H1 (cell line): ENCODE results near the gene SPAG5. TPM values are rescaled to one million over a fixed set of nuclear protein-coding genes. Genes with fewer than 3 reads are reported as not detected.

ENCODE experiments used
- CTCF ChIA-PET: fragments of 300-600 bp; sonication (Branson Sonifier 250); formaldehyde crosslinking; loops from one replicate; lab custom pipeline; 2021; ENCODE audit not compliant: partially characterized antibody; lab: Charles Lee
- POLR2A ChIA-PET: fragments of 300-600 bp; sonication (Branson Sonifier 250); formaldehyde crosslinking; loops from one replicate; lab custom pipeline; 2021; ENCODE audit warnings: inconsistent platforms; ENCODE audit not compliant: partially characterized antibody; lab: Charles Lee
- DNase-seq, 2 experiments: peaks; one replicate each; pipeline versions ENCODE4 v3.0.0 to v3.0.0-alpha.2; 2010 to 2022; ENCODE audit warnings: low spot score in 2 of 2, low read depth in 1 of 2, mixed read lengths in 1 of 2
- FAIRE-seq: peaks from 2 replicates; lab custom pipeline; 2011; peaks lifted over from hg19 to GRCh38; lab: Jason Lieb, UNC
- H2AFZ ChIP-seq: 2 replicates; pipeline ENCODE4 v1.8.1; 2012; ENCODE audit warnings: low read length, inconsistent platforms
- H2AK5ac ChIP-seq: 2 replicates; pipeline ENCODE4 v1.6.1; 2013; ENCODE audit warnings: low read depth, low read length
- H2BK120ac ChIP-seq: replicated peaks from 2 replicates; pipeline ENCODE3; 2013; ENCODE audit warnings: low read depth, low read length, inconsistent platforms
- H2BK12ac ChIP-seq: 2 replicates; pipeline ENCODE4 v1.6.1; 2013; ENCODE audit warnings: low read depth, low read length
- H2BK15ac ChIP-seq: 2 replicates; pipeline ENCODE4 v1.6.1; 2013; ENCODE audit warnings: low read length
- H2BK20ac ChIP-seq: 2 replicates; pipeline ENCODE4 v1.6.1; 2013; ENCODE audit warnings: low read length
- H2BK5ac ChIP-seq: 2 replicates; pipeline ENCODE4 v1.6.1; 2013; ENCODE audit warnings: low read depth, low read length
- H3K14ac ChIP-seq: 2 replicates; pipeline ENCODE4 v1.6.1; 2013; ENCODE audit warnings: inconsistent platforms; ENCODE audit not compliant: insufficient read length
- H3K18ac ChIP-seq: 2 replicates; pipeline ENCODE4 v1.6.1; 2013; ENCODE audit warnings: low read length; ENCODE audit errors: extremely low read depth
- H3K23ac ChIP-seq: 2 replicates; pipeline ENCODE4 v1.6.1; 2013; ENCODE audit warnings: inconsistent platforms; ENCODE audit not compliant: insufficient read length
- H3K23me2 ChIP-seq: 2 replicates; pipeline ENCODE4 v1.6.1; 2013; ENCODE audit warnings: low read depth, low read length
- H3K27ac ChIP-seq: 2 replicates; pipeline ENCODE4 v1.6.1; 2011; ENCODE audit warnings: low read depth, low read length, inconsistent platforms
- H3K27me3 ChIP-seq, 4 experiments: replicated peaks in 1 of 4; 1 replicate in 1 of 4; 2 replicates in 3 of 4; pipeline versions ENCODE4 v1.6.1 to v1.8.1; 2011 to 2013; ENCODE audit warnings: low read length in 3 of 4, mild to moderate bottlenecking in 3 of 4, inconsistent platforms in 2 of 4, mixed read lengths in 2 of 4, moderate library complexity in 1 of 4; ENCODE audit not compliant: control insufficient read depth in 3 of 4, insufficient read depth in 3 of 4; ENCODE audit errors: extremely low read depth in 1 of 4
- H3K36me3 ChIP-seq, 4 experiments: 2 replicates each; pipeline versions ENCODE4 v1.6.1 to v1.8.1; 2011 to 2013; ENCODE audit warnings: mild to moderate bottlenecking in 4 of 4, low read length in 3 of 4, moderate library complexity in 2 of 4, control low read depth in 1 of 4, inconsistent platforms in 1 of 4; ENCODE audit not compliant: insufficient read depth in 4 of 4, control insufficient read depth in 2 of 4
- H3K4ac ChIP-seq: replicated peaks from 2 replicates; pipeline ENCODE3; 2013; ENCODE audit warnings: low read length, low read depth, mixed read lengths, inconsistent platforms; ENCODE audit not compliant: insufficient read length
- H3K4me1 ChIP-seq, 4 experiments: replicated peaks in 1 of 4; 1 replicate in 1 of 4; 2 replicates in 3 of 4; pipeline versions ENCODE4 v1.6.1 to v1.8.1; 2011 to 2013; ENCODE audit warnings: low read length in 3 of 4, inconsistent platforms in 2 of 4, mixed read lengths in 1 of 4; ENCODE audit not compliant: insufficient read depth in 4 of 4, control insufficient read depth in 3 of 4
- H3K4me2 ChIP-seq, 2 experiments: 2 replicates each; pipeline versions ENCODE4 v1.6.1 to v1.8.1; 2011 to 2013; ENCODE audit warnings: low read depth in 2 of 2, low read length in 2 of 2, control low read depth in 1 of 2, inconsistent platforms in 1 of 2, mild to moderate bottlenecking in 1 of 2; ENCODE audit not compliant: insufficient read depth in 1 of 2
- H3K4me3 ChIP-seq, 4 experiments: fragments of 200-600, 300-600 bp in 1 of 4; sonication (generic), shearing (Covaris generic), sonication (Bioruptor Twin) in 1 of 4; 2 replicates each; pipeline versions ENCODE4 v1.5.1 to v1.8.1; 2011 to 2016; ENCODE audit warnings: low read length in 4 of 4, low read depth in 3 of 4, control low read depth in 2 of 4, inconsistent platforms in 2 of 4, mild to moderate bottlenecking in 2 of 4, mixed read lengths in 1 of 4, moderate library complexity in 1 of 4; ENCODE audit not compliant: insufficient read depth in 2 of 4; ENCODE audit errors: extremely low read depth in 1 of 4
- H3K56ac ChIP-seq: replicated peaks from 2 replicates; pipeline ENCODE3; 2013; ENCODE audit warnings: low read depth, mild to moderate bottlenecking, mixed read lengths, low read length, inconsistent platforms; ENCODE audit not compliant: insufficient read length
- H3K79me1 ChIP-seq: 2 replicates; pipeline ENCODE4 v1.6.1; 2013; ENCODE audit warnings: low read depth, low read length, control low read depth
- H3K79me2 ChIP-seq, 2 experiments: 2 replicates each; pipeline versions ENCODE4 v1.6.1 to v1.8.1; 2012 to 2013; ENCODE audit warnings: low read length in 2 of 2, mild to moderate bottlenecking in 2 of 2, inconsistent platforms in 1 of 2; ENCODE audit not compliant: insufficient read depth in 2 of 2, control insufficient read depth in 1 of 2
- H3K9ac ChIP-seq, 4 experiments: replicated peaks in 1 of 4; 1 replicate in 1 of 4; 2 replicates in 3 of 4; pipeline versions ENCODE4 v1.6.1 to v1.8.1; 2011 to 2013; ENCODE audit warnings: low read depth in 3 of 4, low read length in 3 of 4, control low read depth in 2 of 4, mild to moderate bottlenecking in 2 of 4, moderate library complexity in 2 of 4, inconsistent platforms in 1 of 4; ENCODE audit errors: extremely low read depth in 1 of 4
- H3K9me3 ChIP-seq, 2 experiments: 2 replicates each; pipeline versions ENCODE4 v1.6.1 to v1.8.1; 2012 to 2013; ENCODE audit warnings: mild to moderate bottlenecking in 2 of 2, moderate library complexity in 2 of 2, control low read depth in 1 of 2, inconsistent platforms in 1 of 2, low read depth in 1 of 2, low read length in 1 of 2, mixed read lengths in 1 of 2; ENCODE audit not compliant: insufficient read depth in 2 of 2
- H4K20me1 ChIP-seq, 2 experiments: replicated peaks in 1 of 2; 2 replicates each; pipeline versions ENCODE3 to v1.8.1; 2011 to 2013; ENCODE audit warnings: inconsistent platforms in 2 of 2, low read length in 2 of 2, mild to moderate bottlenecking in 1 of 2; ENCODE audit not compliant: insufficient read depth in 2 of 2, control insufficient read depth in 1 of 2
- H4K5ac ChIP-seq: 2 replicates; pipeline ENCODE4 v1.6.1; 2013; ENCODE audit warnings: low read length, low read depth, mixed read lengths, inconsistent platforms; ENCODE audit not compliant: insufficient read length
- H4K8ac ChIP-seq: 2 replicates; pipeline ENCODE4 v1.8.0; 2013; ENCODE audit warnings: mild to moderate bottlenecking, moderate library complexity, low read length, inconsistent platforms; ENCODE audit not compliant: insufficient read depth; ENCODE audit errors: extremely low read depth
- H4K91ac ChIP-seq: replicated peaks from 2 replicates; pipeline ENCODE3; 2013; ENCODE audit warnings: low read length, mixed read lengths, inconsistent platforms; ENCODE audit not compliant: insufficient read length
- BRCA1 ChIP-seq: IDR thresholded peaks from 2 replicates; pipeline ENCODE4 v1.6.1; 2012; ENCODE audit warnings: low read depth, low read length, improper control_type of control experiment
- CBX8 ChIP-seq: fragments of 300-800, 300-1000 bp; sonication (generic); IDR thresholded peaks from 2 replicates; pipeline ENCODE4 v1.7.1; 2016; ENCODE audit warnings: low read depth, low read length, borderline replicate concordance
- CEBPB ChIP-seq: IDR thresholded peaks from 2 replicates; pipeline ENCODE4 v1.6.1; 2012; ENCODE audit warnings: low read depth, low read length
- CHD1 ChIP-seq: IDR thresholded peaks from 2 replicates; pipeline ENCODE4 v1.6.1; 2012; ENCODE audit warnings: low read depth, low read length, improper control_type of control experiment
- KDM5A ChIP-seq: fragments of 200-600 bp; IDR thresholded peaks from 2 replicates; pipeline ENCODE4 v1.7.1; 2012; ENCODE audit warnings: mild to moderate bottlenecking, low read length, inconsistent platforms, mixed read lengths
- MAFK ChIP-seq: IDR thresholded peaks from 2 replicates; pipeline ENCODE4 v1.6.1; 2012; ENCODE audit warnings: low read depth, mild to moderate bottlenecking, improper control_type of control experiment, low read length
- RNF2 ChIP-seq: fragments of 200-900, 300-1000 bp; sonication (generic); IDR thresholded peaks from 2 replicates; pipeline ENCODE4 v1.7.1; 2016; ENCODE audit warnings: borderline replicate concordance, low read depth, mild to moderate bottlenecking, antibody characterized with exemption, low read length; ENCODE audit not compliant: poor library complexity, severe bottlenecking; ENCODE audit errors: missing control alignments
- SRF ChIP-seq: IDR thresholded peaks from 2 replicates; pipeline ENCODE4 v1.6.1; 2011; ENCODE audit warnings: mild to moderate bottlenecking, low read depth, low read length, moderate library complexity
- WGBS, 2 experiments: shearing (Covaris generic) in 1 of 2; methylation state at CpG; one replicate each; pipeline versions ENCODE4 v1.1.6 to v1.1.7; 2013 to 2015; ENCODE audit warnings: low lambda C conversion rate in 2 of 2, mixed read lengths in 2 of 2, inconsistent platforms in 1 of 2, low coverage in 1 of 2, missing lambda C conversion rate in 1 of 2; ENCODE audit not compliant: insufficient replicate concordance in 2 of 2, insufficient coverage in 1 of 2, insufficient read length in 1 of 2; ENCODE audit errors: extremely low coverage in 1 of 2, missing lambda C conversion rate in 1 of 2; 5-methylcytosine and 5-hydroxymethylcytosine counted together
- polyA plus RNA-seq, 7 experiments: library from polyadenylated mRNA; depleted of rRNA in 3 of 7; stranded (reverse) in 5 of 7; unstranded in 2 of 7; fragments of >200 nt in 5 of 7; fragments of 200-250 nt in 2 of 7; gene quantifications; 1 replicate in 5 of 7; 2 replicates in 1 of 7; 4 replicates in 1 of 7; pipeline versions ENCODE4 v1.2.1 to v1.2.3, GENCODE V29; 2011 to 2013; ENCODE audit warnings: missing spikeins in 2 of 7, mixed read lengths in 2 of 7
- total RNA-seq: library from RNA; stranded (reverse); fragmentation: NEBNext Ultra II Directional; extraction: Animal tissue kit (Norgen Biotek cat#: 25700); gene quantifications from 2 replicates; pipeline ENCODE4 v1.2.1, GENCODE V29; 2021

Gene SPAG5
- total and polyA plus RNA-seq, 2 of the 8 experiments (the other 6 are each of a cell fraction or from before 2014, with no cell fraction given), result 57.1 to 129 TPM

DNA sequence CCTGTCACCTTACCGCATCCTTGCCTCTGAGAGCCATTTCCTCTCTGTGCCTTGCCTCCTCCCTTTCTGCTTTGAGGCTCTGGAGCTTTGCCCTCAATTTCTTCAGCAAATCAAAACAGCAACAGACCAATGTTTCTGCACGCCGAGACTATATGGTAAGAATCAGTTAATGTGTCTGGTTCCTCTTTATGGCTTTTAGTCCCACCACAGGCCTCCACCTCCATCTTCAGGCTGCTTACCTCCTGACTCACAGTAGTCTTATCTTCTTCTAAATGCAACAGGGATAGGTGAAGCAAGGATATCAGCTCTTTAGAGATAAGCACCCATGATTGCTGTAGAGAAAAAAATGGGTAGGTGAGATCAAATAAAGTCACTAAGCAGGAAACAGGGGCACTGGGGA is 13.0 kb downstream of the SPAG5 start:
- Histone ChIP-seq H3K4me2 (no peak overlapping the region), H3K14ac (no peak overlapping the region), H3K23me2 (no peaks in the 10 kb centered on the region), H3K27me3 (no peaks in the 10 kb centered on the region), H3K36me3 (peaks cover 43 to 82% (median 67%) of the 10 kb centered on the region in 4 experiments), H3K4ac (no peak overlapping the region), H2BK120ac (no peak overlapping the region), H3K79me1 (no peaks in the 10 kb centered on the region), H3K79me2 (0 out of 4 replicates have a peak, but pooled peaks cover 0 to 3% of the 10 kb centered on the region in 2 experiments), H2BK12ac (no peak overlapping the region), H2BK5ac (no peak overlapping the region), H2BK20ac (no peak overlapping the region), H3K27ac (no peak overlapping the region), H3K56ac (no peak overlapping the region), H3K23ac (no peak overlapping the region), H4K20me1 (peaks cover 1 to 4% of the 10 kb centered on the region in 2 experiments), H2AFZ (no peak overlapping the region), H3K18ac (no peak overlapping the region), H4K8ac (no peak overlapping the region), H3K4me3 (no peak overlapping the region), H4K91ac (no peak overlapping the region), H3K4me1 (no peaks in the 10 kb centered on the region), H3K9me3 (no peaks in the 10 kb centered on the region)
- DNase-seq, result no peak
- ChIA-PET CTCF (interaction anchor here (1.8 kb wide), 1 partner anchor 37 kb away, joined by 4 read pairs; no protein-coding TSS in a partner anchor), POLR2A (interaction anchor here (1.0 to 2.3 kb wide), 6 partner anchors 9 to 116 kb away, joined by 3 to 10 read pairs (median 4); partner anchors contain the start of gene ALDOC)
- WGBS, 2 experiments, result 87% methylated on average over 3 of the region's 3 CpGs; no CpG with 5 or more reads in 1 of the 2 experiments
- FAIRE-seq, result no peak
- TF ChIP-seq MAFK, result no peak
- TF ChIP-seq RNF2, result no peak
- TF ChIP-seq CBX8, result no peak
- TF ChIP-seq SRF, result no peak
- no peak for TF ChIP-seq CHD1
- no peak for TF ChIP-seq BRCA1
- no peak for TF ChIP-seq CEBPB
- no peak for TF ChIP-seq KDM5A
- TF ChIP-seq, all 59 proteins: peak for 0
- no peak overlapping the region for H3K9ac ChIP-seq
- H2AK5ac ChIP-seq, result no peak overlapping the region
- H4K5ac ChIP-seq, result no peak overlapping the region
- H2BK15ac ChIP-seq, result no peak overlapping the region
